ENCODE measurements around the gene RABGAP1L. TPM values are rescaled to one million over a fixed set of nuclear protein-coding genes. Genes with fewer than 3 reads are reported as not detected.
A peak's percentile ranks its signal among the peaks of the same experiment; 100 is the strongest.

The RABGAP1L gene
- polyA plus RNA-seq, 4 donors: 20.6 to 53.9 (median 25.1) TPM

- DNase-seq (no peak), FAIRE-seq (no peak)
- no peak overlapping the region for H3K4me3 ChIP-seq (ENCODE audit: low read depth in 1 of 3, low read length in 3 of 3)
- H3K27ac ChIP-seq (ENCODE audit: low read depth in 1 of 3, low read length in 2 of 3): no peak overlapping the region
- 82 to 85% (median 82%) methylated on average over 5 of the region's 5 CpGs for WGBS, 3 donors
- no peaks in the 10 kb centered on the region for H3K27me3 ChIP-seq (ENCODE audit: control insufficient read depth in 3 of 3, insufficient read depth in 3 of 3, low read length in 3 of 3)
- peaks cover 0 to 4% of the 10 kb centered on the region in 2 donors for H3K9me3 ChIP-seq (ENCODE audit: control insufficient read depth in 2 of 2, insufficient read depth in 1 of 2, low read depth in 1 of 2, low read length in 1 of 2)
- H3K36me3 ChIP-seq (ENCODE audit: control insufficient read depth in 3 of 3, insufficient read depth in 2 of 3, low read depth in 1 of 3, low read length in 3 of 3): no peaks in the 10 kb centered on the region
- no peaks in the 10 kb centered on the region for H3K4me1 ChIP-seq (ENCODE audit: control insufficient read depth in 3 of 3, insufficient read depth in 2 of 3, low read depth in 1 of 3, low read length in 2 of 3)
These were observed 289.2 kb downstream of the RABGAP1L start for GRCh38 chr1:174448531-174448883.

- Histone ChIP-seq H3K27ac (ENCODE audit: low read depth in 1 of 3, low read length in 2 of 3) (no peak overlapping the region), H3K4me1 (ENCODE audit: control insufficient read depth in 3 of 3, insufficient read depth in 2 of 3, low read depth in 1 of 3, low read length in 2 of 3) (no peaks in the 10 kb centered on the region), H3K9me3 (ENCODE audit: control insufficient read depth in 2 of 2, insufficient read depth in 1 of 2, low read depth in 1 of 2, low read length in 1 of 2) (peaks cover 0 to 4% of the 10 kb centered on the region in 2 donors), H3K36me3 (ENCODE audit: control insufficient read depth in 3 of 3, insufficient read depth in 2 of 3, low read depth in 1 of 3, low read length in 3 of 3) (no peaks in the 10 kb centered on the region), H3K4me3 (ENCODE audit: low read depth in 1 of 3, low read length in 3 of 3) (no peak overlapping the region), H3K27me3 (ENCODE audit: control insufficient read depth in 3 of 3, insufficient read depth in 3 of 3, low read length in 3 of 3) (no peaks in the 10 kb centered on the region)
- FAIRE-seq: no peak
- no peak for DNase-seq
- WGBS, 3 donors: 63 to 90% (median 87%) methylated on average over 5 of the region's 5 CpGs
These were observed 289.7 kb downstream of the RABGAP1L start for GRCh38 chr1:174448974-174449373.

DNA sequence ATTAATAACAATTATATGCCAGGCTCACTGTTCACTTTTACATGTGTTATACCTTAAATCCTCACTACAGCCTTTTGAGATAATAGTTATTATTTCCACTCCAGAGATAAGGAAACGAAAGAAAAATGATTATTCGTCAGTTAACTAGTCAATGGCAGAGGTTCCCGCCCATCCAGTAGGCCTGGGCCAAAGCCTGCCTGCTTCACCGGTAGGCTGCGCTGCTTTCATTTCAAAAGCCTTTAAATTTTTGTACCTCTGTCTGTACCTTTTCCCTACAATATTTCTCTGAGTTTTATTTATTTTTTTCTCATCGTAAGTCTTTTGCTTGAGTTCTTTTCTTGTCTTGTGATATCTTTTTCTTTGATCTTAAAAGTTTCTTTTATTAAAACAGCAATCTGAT lies 292.1 kb downstream of the RABGAP1L start:
- DNase-seq (no peak), FAIRE-seq (no peak)
- 90 to 93% (median 93%) methylated on average over 6 of the region's 6 CpGs for WGBS, 3 donors
- no peaks in the 10 kb centered on the region for H3K27me3 ChIP-seq (ENCODE audit: control insufficient read depth in 3 of 3, insufficient read depth in 3 of 3, low read length in 3 of 3)
- no peak overlapping the region for H3K4me3 ChIP-seq (ENCODE audit: low read depth in 1 of 3, low read length in 3 of 3)
- H3K27ac ChIP-seq (ENCODE audit: low read depth in 1 of 3, low read length in 2 of 3): no peak overlapping the region
- no peaks in the 10 kb centered on the region for H3K36me3 ChIP-seq (ENCODE audit: control insufficient read depth in 3 of 3, insufficient read depth in 2 of 3, low read depth in 1 of 3, low read length in 3 of 3)
- H3K9me3 ChIP-seq (ENCODE audit: control insufficient read depth in 2 of 2, insufficient read depth in 1 of 2, low read depth in 1 of 2, low read length in 1 of 2): peaks cover 0 to 4% of the 10 kb centered on the region in 2 donors
- no peaks in the 10 kb centered on the region for H3K4me1 ChIP-seq (ENCODE audit: control insufficient read depth in 3 of 3, insufficient read depth in 2 of 3, low read depth in 1 of 3, low read length in 2 of 3)

- H3K4me3 ChIP-seq (ENCODE audit: low read depth in 1 of 3, low read length in 3 of 3): no peak overlapping the region
- no peaks in the 10 kb centered on the region for H3K36me3 ChIP-seq (ENCODE audit: control insufficient read depth in 3 of 3, insufficient read depth in 2 of 3, low read depth in 1 of 3, low read length in 3 of 3)
- H3K4me1 ChIP-seq (ENCODE audit: control insufficient read depth in 3 of 3, insufficient read depth in 2 of 3, low read depth in 1 of 3, low read length in 2 of 3): no peaks in the 10 kb centered on the region
- no peaks in the 10 kb centered on the region for H3K9me3 ChIP-seq (ENCODE audit: control insufficient read depth in 2 of 2, insufficient read depth in 1 of 2, low read depth in 1 of 2, low read length in 1 of 2)
- no peaks in the 10 kb centered on the region for H3K27me3 ChIP-seq (ENCODE audit: control insufficient read depth in 3 of 3, insufficient read depth in 3 of 3, low read length in 3 of 3)
- WGBS, 3 donors: 96 to 100% (median 98%) methylated on average over 2 of the region's 2 CpGs
- peak overlapping the region in 1 of 3 donors; percentile 22 for H3K27ac ChIP-seq (ENCODE audit: low read depth in 1 of 3, low read length in 2 of 3)
- FAIRE-seq (no peak), DNase-seq (no peak)
These were observed 306.5 kb downstream of the RABGAP1L start for GRCh38 chr1:174465855-174466254.

DNA sequence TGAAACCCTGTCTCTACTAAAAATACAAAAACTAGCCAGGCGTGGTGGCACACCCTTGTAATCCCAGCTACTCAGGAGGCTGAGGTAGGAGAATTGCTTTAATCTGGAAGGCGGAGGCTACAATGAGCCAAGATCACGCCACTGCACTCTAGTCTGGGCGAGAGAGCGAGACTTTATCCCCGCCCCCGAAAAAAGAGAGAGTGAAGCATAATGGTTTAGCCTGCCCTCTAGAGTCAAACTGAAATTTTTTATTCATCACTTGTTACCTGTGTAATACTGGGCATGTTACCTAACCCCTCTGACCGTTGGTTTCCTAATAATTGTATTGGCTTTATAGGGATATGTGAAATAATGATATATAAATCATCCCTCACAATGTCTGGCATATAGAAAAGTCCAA lies 307.3 kb downstream of the RABGAP1L start:
- H3K9me3 ChIP-seq (ENCODE audit: control insufficient read depth in 2 of 2, insufficient read depth in 1 of 2, low read depth in 1 of 2, low read length in 1 of 2): no peaks in the 10 kb centered on the region
- no peak overlapping the region for H3K27ac ChIP-seq (ENCODE audit: low read depth in 1 of 3, low read length in 2 of 3)
- no peaks in the 10 kb centered on the region for H3K27me3 ChIP-seq (ENCODE audit: control insufficient read depth in 3 of 3, insufficient read depth in 3 of 3, low read length in 3 of 3)
- H3K36me3 ChIP-seq (ENCODE audit: control insufficient read depth in 3 of 3, insufficient read depth in 2 of 3, low read depth in 1 of 3, low read length in 3 of 3): no peaks in the 10 kb centered on the region
- no peak overlapping the region for H3K4me3 ChIP-seq (ENCODE audit: low read depth in 1 of 3, low read length in 3 of 3)
- no peak for DNase-seq
- 95 to 97% (median 96%) methylated on average over 8 of the region's 8 CpGs for WGBS, 3 donors
- H3K4me1 ChIP-seq (ENCODE audit: control insufficient read depth in 3 of 3, insufficient read depth in 2 of 3, low read depth in 1 of 3, low read length in 2 of 3): no peaks in the 10 kb centered on the region
- FAIRE-seq: no peak

DNA sequence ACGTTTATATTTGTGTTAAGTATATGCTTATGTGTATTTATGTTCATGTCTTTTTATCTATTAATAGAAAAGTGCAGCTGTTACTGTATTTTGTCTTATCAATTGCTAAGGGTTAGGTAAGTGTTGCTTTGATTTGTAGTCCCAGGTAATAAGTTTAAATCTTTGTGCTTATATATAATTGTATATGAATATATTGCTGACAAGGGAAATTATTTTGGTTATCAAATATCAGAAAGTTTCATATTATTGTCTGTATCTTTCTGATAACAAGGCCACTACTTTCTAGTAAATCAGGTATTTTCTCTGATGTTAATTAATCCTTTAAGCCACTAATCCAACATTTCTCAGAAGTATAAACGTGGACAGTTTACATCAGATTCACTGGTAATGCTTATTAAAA lies 309.7 kb downstream of the RABGAP1L start:
- no peak for DNase-seq
- Histone ChIP-seq H3K4me1 (ENCODE audit: control insufficient read depth in 3 of 3, insufficient read depth in 2 of 3, low read depth in 1 of 3, low read length in 2 of 3) (no peaks in the 10 kb centered on the region), H3K9me3 (ENCODE audit: control insufficient read depth in 2 of 2, insufficient read depth in 1 of 2, low read depth in 1 of 2, low read length in 1 of 2) (no peaks in the 10 kb centered on the region), H3K27me3 (ENCODE audit: control insufficient read depth in 3 of 3, insufficient read depth in 3 of 3, low read length in 3 of 3) (no peaks in the 10 kb centered on the region), H3K36me3 (ENCODE audit: control insufficient read depth in 3 of 3, insufficient read depth in 2 of 3, low read depth in 1 of 3, low read length in 3 of 3) (peaks cover 0 to 2% (median 0%) of the 10 kb centered on the region in 3 donors), H3K4me3 (ENCODE audit: low read depth in 1 of 3, low read length in 3 of 3) (no peak overlapping the region), H3K27ac (ENCODE audit: low read depth in 1 of 3, low read length in 2 of 3) (no peak overlapping the region)
- WGBS, 3 donors: 67 to 85% (median 78%) methylated on average over 2 of the region's 2 CpGs
- FAIRE-seq: no peak

GRCh38 chr1:174469687-174470086 lies 310.4 kb downstream of the RABGAP1L start:
- WGBS, 3 donors: 43 to 78% (median 76%) methylated on average over 1 of the region's 1 CpG
- H3K4me3 ChIP-seq (ENCODE audit: low read depth in 1 of 3, low read length in 3 of 3): no peak overlapping the region
- FAIRE-seq (no peak), DNase-seq (no peak)
- H3K27ac ChIP-seq (ENCODE audit: low read depth in 1 of 3, low read length in 2 of 3): no peak overlapping the region
- no peaks in the 10 kb centered on the region for H3K27me3 ChIP-seq (ENCODE audit: control insufficient read depth in 3 of 3, insufficient read depth in 3 of 3, low read length in 3 of 3)
- peaks cover 0 to 2% (median 0%) of the 10 kb centered on the region in 3 donors for H3K36me3 ChIP-seq (ENCODE audit: control insufficient read depth in 3 of 3, insufficient read depth in 2 of 3, low read depth in 1 of 3, low read length in 3 of 3)
- no peaks in the 10 kb centered on the region for H3K4me1 ChIP-seq (ENCODE audit: control insufficient read depth in 3 of 3, insufficient read depth in 2 of 3, low read depth in 1 of 3, low read length in 2 of 3)
- H3K9me3 ChIP-seq (ENCODE audit: control insufficient read depth in 2 of 2, insufficient read depth in 1 of 2, low read depth in 1 of 2, low read length in 1 of 2): no peaks in the 10 kb centered on the region

GRCh38 chr1:174479281-174479680 lies 320.0 kb downstream of the RABGAP1L start:
- Histone ChIP-seq H3K4me1 (ENCODE audit: control insufficient read depth in 3 of 3, insufficient read depth in 2 of 3, low read depth in 1 of 3, low read length in 2 of 3) (no peaks in the 10 kb centered on the region), H3K4me3 (ENCODE audit: low read depth in 1 of 3, low read length in 3 of 3) (no peak overlapping the region), H3K27ac (ENCODE audit: low read depth in 1 of 3, low read length in 2 of 3) (no peak overlapping the region), H3K9me3 (ENCODE audit: control insufficient read depth in 2 of 2, insufficient read depth in 1 of 2, low read depth in 1 of 2, low read length in 1 of 2) (no peaks in the 10 kb centered on the region), H3K36me3 (ENCODE audit: control insufficient read depth in 3 of 3, insufficient read depth in 2 of 3, low read depth in 1 of 3, low read length in 3 of 3) (no peaks in the 10 kb centered on the region), H3K27me3 (ENCODE audit: control insufficient read depth in 3 of 3, insufficient read depth in 3 of 3, low read length in 3 of 3) (no peaks in the 10 kb centered on the region)
- DNase-seq (no peak), FAIRE-seq (no peak)
- 95 to 97% (median 96%) methylated on average over 1 of the region's 1 CpG for WGBS, 3 donors

GRCh38 chr1:174480324-174480723 lies 321.0 kb downstream of the RABGAP1L start:
- Histone ChIP-seq H3K4me3 (ENCODE audit: low read depth in 1 of 3, low read length in 3 of 3) (no peak overlapping the region), H3K27me3 (ENCODE audit: control insufficient read depth in 3 of 3, insufficient read depth in 3 of 3, low read length in 3 of 3) (no peaks in the 10 kb centered on the region), H3K27ac (ENCODE audit: low read depth in 1 of 3, low read length in 2 of 3) (no peak overlapping the region), H3K4me1 (ENCODE audit: control insufficient read depth in 3 of 3, insufficient read depth in 2 of 3, low read depth in 1 of 3, low read length in 2 of 3) (no peaks in the 10 kb centered on the region), H3K9me3 (ENCODE audit: control insufficient read depth in 2 of 2, insufficient read depth in 1 of 2, low read depth in 1 of 2, low read length in 1 of 2) (no peaks in the 10 kb centered on the region), H3K36me3 (ENCODE audit: control insufficient read depth in 3 of 3, insufficient read depth in 2 of 3, low read depth in 1 of 3, low read length in 3 of 3) (no peaks in the 10 kb centered on the region)
- 81 to 91% (median 89%) methylated on average over 1 of the region's 1 CpG for WGBS, 3 donors
- no peak for DNase-seq
- no peak for FAIRE-seq
